HEK293 (cell line): ENCODE results near the gene ELAPOR1.

Experiments used
- CTCF ChIA-PET: fragments of 350-600 bp; formaldehyde crosslinking; extraction: SDS; loops from one replicate; lab custom pipeline; 2021; ENCODE audit warnings: antibody characterized with exemption; lab: Yijun Ruan, JAX
- POLR2A ChIA-PET: fragments of 300-600 bp; formaldehyde crosslinking; extraction: SDS; loops from one replicate; lab custom pipeline; 2020; ENCODE audit warnings: antibody characterized with exemption, inconsistent platforms; lab: Yijun Ruan, JAX
- H3K27ac ChIP-seq: fragments of 200-500 bp; sonication (Bioruptor generic); 2 replicates; pipeline ENCODE4 v1.5.1; 2014; ENCODE audit warnings: low read depth, low read length, control low read depth, inconsistent platforms; ENCODE audit errors: extremely low read depth
- H3K36me3 ChIP-seq, 2 experiments: fragments of 200-500 bp in 1 of 2; sonication (Bioruptor generic) in 1 of 2; 1 replicate in 1 of 2; 2 replicates in 1 of 2; pipeline ENCODE4 v1.5.1; 2014 to 2017; ENCODE audit warnings: inconsistent platforms in 2 of 2, low read length in 2 of 2; ENCODE audit not compliant: control insufficient read depth in 2 of 2, insufficient read depth in 1 of 2
- H3K4me1 ChIP-seq: fragments of 200-500 bp; sonication (Bioruptor generic); 2 replicates; pipeline ENCODE4 v1.5.1; 2014; ENCODE audit warnings: mild to moderate bottlenecking, low read length, inconsistent platforms; ENCODE audit not compliant: control insufficient read depth, insufficient read depth
- H3K4me3 ChIP-seq: 2 replicates; pipeline ENCODE4 v1.5.1; 2011; ENCODE audit warnings: low read depth, mild to moderate bottlenecking, control low read depth, low read length, moderate library complexity
- H3K9me3 ChIP-seq: fragments of 200-500 bp; sonication (Bioruptor generic); 2 replicates; pipeline ENCODE4 v1.5.1; 2014; ENCODE audit warnings: low read depth, low read length, inconsistent platforms; ENCODE audit not compliant: control insufficient read depth, insufficient read depth
- FEZF1 ChIP-seq: fragments of 450-650 bp; formaldehyde crosslinking; IDR thresholded peaks from 2 replicates; pipeline ENCODE4 v1.5.1; 2016; ENCODE audit warnings: missing biosample characterization, missing genetic modification characterization
- GLI2 ChIP-seq: fragments of 450-650 bp; formaldehyde crosslinking; IDR thresholded peaks from 2 replicates; pipeline ENCODE4; 2017; ENCODE audit warnings: missing biosample characterization, missing genetic modification characterization, low read depth, borderline replicate concordance
- GLIS2 ChIP-seq: fragments of 450-650 bp; formaldehyde crosslinking; IDR thresholded peaks from 2 replicates; pipeline ENCODE4 v1.5.1; 2016; ENCODE audit warnings: missing biosample characterization, missing genetic modification characterization
- HOXA7 ChIP-seq: sonication (generic); formaldehyde crosslinking; IDR thresholded peaks from 2 replicates; pipeline ENCODE4 v1.8.1; 2022; ENCODE audit warnings: missing genetic modification reagents, borderline replicate concordance
- KLF1 ChIP-seq: fragments of 450-650 bp; formaldehyde crosslinking; IDR thresholded peaks from 2 replicates; pipeline ENCODE4 v1.5.1; 2016; ENCODE audit warnings: missing biosample characterization, missing genetic modification characterization
- KLF17 ChIP-seq: fragments of 450-650 bp; formaldehyde crosslinking; IDR thresholded peaks from 2 replicates; pipeline ENCODE4 v1.5.1; 2016; ENCODE audit warnings: missing biosample characterization, missing genetic modification characterization
- MEIS1 ChIP-seq: sonication (generic); formaldehyde crosslinking; IDR thresholded peaks from 2 replicates; pipeline ENCODE4 v1.8.1; 2022; ENCODE audit warnings: missing genetic modification reagents, mild to moderate bottlenecking, borderline replicate concordance
- MZF1 ChIP-seq: fragments of 450-650 bp; formaldehyde crosslinking; IDR thresholded peaks from 2 replicates; pipeline ENCODE4 v1.5.1; 2017; ENCODE audit warnings: missing biosample characterization, missing genetic modification characterization, borderline replicate concordance
- OVOL3 ChIP-seq: fragments of 450-650 bp; formaldehyde crosslinking; IDR thresholded peaks from 2 replicates; pipeline ENCODE4 v1.5.1; 2016; ENCODE audit warnings: missing biosample characterization, missing genetic modification characterization
- SALL2 ChIP-seq: fragments of 450-650 bp; formaldehyde crosslinking; IDR thresholded peaks from 2 replicates; pipeline ENCODE4 v1.5.0; 2017; ENCODE audit warnings: missing biosample characterization, mild to moderate bottlenecking, missing genetic modification characterization, borderline replicate concordance
- ZBTB8A ChIP-seq: fragments of 450-650 bp; formaldehyde crosslinking; IDR thresholded peaks from 2 replicates; pipeline ENCODE4 v1.5.1; 2016; ENCODE audit warnings: missing biosample characterization, missing genetic modification characterization
- ZNF169 ChIP-seq: fragments of 450-650 bp; formaldehyde crosslinking; IDR thresholded peaks from 2 replicates; pipeline ENCODE4 v1.5.1; 2016; ENCODE audit warnings: missing biosample characterization, missing genetic modification characterization
- ZNF2 ChIP-seq: fragments of 450-650 bp; formaldehyde crosslinking; IDR thresholded peaks from 2 replicates; pipeline ENCODE4 v1.5.1; 2016; ENCODE audit warnings: missing biosample characterization, missing genetic modification characterization
- ZNF223 ChIP-seq: fragments of 450-650 bp; formaldehyde crosslinking; IDR thresholded peaks from 2 replicates; pipeline ENCODE4 v1.5.1; 2016; ENCODE audit warnings: missing biosample characterization, missing genetic modification characterization
- ZNF280D ChIP-seq: fragments of 450-650 bp; formaldehyde crosslinking; IDR thresholded peaks from 2 replicates; pipeline ENCODE4 v1.5.1; 2016; ENCODE audit warnings: missing biosample characterization, missing genetic modification characterization
- ZNF292 ChIP-seq: fragments of 450-650 bp; formaldehyde crosslinking; IDR thresholded peaks from 2 replicates; pipeline ENCODE4 v1.5.1; 2016; ENCODE audit warnings: low read depth, missing biosample characterization, missing genetic modification characterization, borderline replicate concordance
- ZNF350 ChIP-seq: fragments of 450-650 bp; formaldehyde crosslinking; IDR thresholded peaks from 2 replicates; pipeline ENCODE4 v1.5.0; 2017; ENCODE audit warnings: missing biosample characterization, mild to moderate bottlenecking, missing genetic modification characterization
- ZNF354C ChIP-seq: fragments of 450-650 bp; formaldehyde crosslinking; IDR thresholded peaks from 2 replicates; pipeline ENCODE4 v1.5.1; 2016; ENCODE audit warnings: missing biosample characterization, missing genetic modification characterization, low read depth, borderline replicate concordance
- ZNF398 ChIP-seq: fragments of 450-650 bp; formaldehyde crosslinking; IDR thresholded peaks from 2 replicates; pipeline ENCODE4 v1.5.1; 2017; ENCODE audit warnings: missing biosample characterization, missing genetic modification characterization
- ZNF404 ChIP-seq: fragments of 450-650 bp; formaldehyde crosslinking; IDR thresholded peaks from 2 replicates; pipeline ENCODE4 v1.5.1; 2017; ENCODE audit warnings: missing biosample characterization, missing genetic modification characterization
- ZNF416 ChIP-seq: fragments of 450-650 bp; formaldehyde crosslinking; IDR thresholded peaks from 2 replicates; pipeline ENCODE4 v1.5.1; 2016; ENCODE audit warnings: missing biosample characterization, missing genetic modification characterization
- ZNF473 ChIP-seq: fragments of 450-650 bp; formaldehyde crosslinking; IDR thresholded peaks from 2 replicates; pipeline ENCODE4 v1.5.1; 2017; ENCODE audit warnings: missing biosample characterization, missing genetic modification characterization
- ZNF501 ChIP-seq: fragments of 450-650 bp; formaldehyde crosslinking; IDR thresholded peaks from 2 replicates; pipeline ENCODE4 v1.5.1; 2016; ENCODE audit warnings: missing biosample characterization, missing genetic modification characterization
- ZNF585B ChIP-seq: fragments of 450-650 bp; formaldehyde crosslinking; IDR thresholded peaks from 2 replicates; pipeline ENCODE4 v1.5.1; 2016; ENCODE audit warnings: missing biosample characterization, missing genetic modification characterization
- ZNF639 ChIP-seq: fragments of 450-650 bp; formaldehyde crosslinking; IDR thresholded peaks from 2 replicates; pipeline ENCODE4 v1.5.1; 2016; ENCODE audit warnings: missing biosample characterization, missing genetic modification characterization
- ZNF654 ChIP-seq: fragments of 450-650 bp; formaldehyde crosslinking; IDR thresholded peaks from 2 replicates; pipeline ENCODE4 v1.5.1; 2016; ENCODE audit warnings: low read depth, missing biosample characterization, missing genetic modification characterization
- ZNF677 ChIP-seq: fragments of 450-650 bp; IDR thresholded peaks from 2 replicates; pipeline ENCODE4 v1.5.0; 2018; ENCODE audit warnings: missing biosample characterization, mild to moderate bottlenecking, missing genetic modification characterization, moderate library complexity

ELAPOR1 gene

GRCh38 chr1:109149874-109150601 lies 36.1 kb downstream of the ELAPOR1 start:
- ChIA-PET POLR2A (interaction anchor here (2.2 kb wide), 1 partner anchor 50 kb away, joined by 8 read pairs; no protein-coding TSS in a partner anchor), CTCF (interaction anchor here (2.2 kb wide), 1 partner anchor 37 kb away, joined by 10 read pairs; a partner anchor contains a TSS)
- H3K36me3 ChIP-seq = no peaks in the 10 kb centered on the region
- H3K27ac ChIP-seq = no peak overlapping the region
- H3K9me3 ChIP-seq = no peaks in the 10 kb centered on the region
- TF ChIP-seq KLF17 (tag by site-specific recombination) (no peak), ZNF585B (tag by site-specific recombination) (no peak), ZNF280D (no peak), GLI2 (no peak), MEIS1 (CRISPR knock-in tag) (no peak), GLIS2 (tag by site-specific recombination) (no peak), ZNF223 (tag by site-specific recombination) (no peak), KLF1 (tag by site-specific recombination) (no peak), ZNF292 (tag by site-specific recombination) (no peak), ZNF473 (tag by site-specific recombination) (no peak), ZNF677 (tag by site-specific recombination) (no peak), ZNF398 (tag by site-specific recombination) (no peak), OVOL3 (no peak), ZNF416 (tag by site-specific recombination) (no peak), ZNF350 (no peak), ZNF654 (tag by site-specific recombination) (no peak), ZNF2 (no peak), HOXA7 (CRISPR knock-in tag) (no peak)
- no peaks in the 10 kb centered on the region for H3K4me1 ChIP-seq
- no peak overlapping the region for H3K4me3 ChIP-seq

GRCh38 chr1:109151146-109151990 lies 37.5 kb downstream of the ELAPOR1 start:
- Histone ChIP-seq H3K4me1 (no peaks in the 10 kb centered on the region), H3K4me3 (no peak overlapping the region), H3K36me3 (no peaks in the 10 kb centered on the region), H3K9me3 (no peaks in the 10 kb centered on the region), H3K27ac (no peak overlapping the region)
- POLR2A ChIA-PET = interaction anchor here (0.6 to 1.1 kb wide), 2 partner anchors 21 to 51 kb away, joined by 3 to 4 read pairs; no protein-coding TSS in a partner anchor
- CTCF ChIA-PET = interaction anchor here (0.6 to 2.2 kb wide), 5 partner anchors 9 to 45 kb away, joined by 3 to 10 read pairs (median 3); a partner anchor contains a TSS
- TF ChIP-seq ZNF169 (tag by site-specific recombination) (no peak), ZNF501 (tag by site-specific recombination) (no peak), MZF1 (tag by site-specific recombination) (no peak), ZNF354C (tag by site-specific recombination) (no peak), ZNF639 (tag by site-specific recombination) (no peak), SALL2 (tag by site-specific recombination) (no peak), ZNF404 (tag by site-specific recombination) (no peak), ZBTB8A (tag by site-specific recombination) (peak; percentile 16; the same call in 1 of the 2 replicates), FEZF1 (no peak)
